HG03378 (cell line): ENCODE data around the gene BAIAP2L1.
A peak's percentile ranks its signal among the peaks of the same experiment; 100 is the strongest.

ENCODE experiments used
- ATAC-seq: cut with Tn5 transposase; IDR thresholded peaks from one replicate; pipeline ENCODE4 v1.9.1; 2021; ENCODE audit warnings: mild to moderate bottlenecking, moderate library complexity; ENCODE audit not compliant: unreplicated experiment

Gene BAIAP2L1

DNA sequence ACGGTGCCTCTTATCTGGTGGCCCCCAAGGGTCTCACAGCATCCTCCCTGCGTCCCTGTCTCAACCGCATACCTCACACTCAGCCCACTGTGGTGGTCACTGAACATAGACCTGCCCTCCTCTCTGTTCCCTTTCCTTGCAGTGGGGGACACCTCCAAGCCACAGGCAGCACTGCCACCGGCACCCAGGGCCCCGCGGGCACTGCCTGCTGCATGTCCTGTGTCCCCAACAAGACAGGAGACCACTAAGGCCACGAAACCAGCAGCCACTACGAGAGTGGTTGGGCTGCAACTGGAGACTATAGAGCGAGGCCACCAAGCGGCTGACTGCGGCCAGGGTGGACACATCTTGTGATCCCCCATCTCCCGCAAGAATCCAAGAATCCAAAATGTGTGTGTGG is 104.1 kb downstream of the BAIAP2L1 start:
- no peak for ATAC-seq

DNA sequence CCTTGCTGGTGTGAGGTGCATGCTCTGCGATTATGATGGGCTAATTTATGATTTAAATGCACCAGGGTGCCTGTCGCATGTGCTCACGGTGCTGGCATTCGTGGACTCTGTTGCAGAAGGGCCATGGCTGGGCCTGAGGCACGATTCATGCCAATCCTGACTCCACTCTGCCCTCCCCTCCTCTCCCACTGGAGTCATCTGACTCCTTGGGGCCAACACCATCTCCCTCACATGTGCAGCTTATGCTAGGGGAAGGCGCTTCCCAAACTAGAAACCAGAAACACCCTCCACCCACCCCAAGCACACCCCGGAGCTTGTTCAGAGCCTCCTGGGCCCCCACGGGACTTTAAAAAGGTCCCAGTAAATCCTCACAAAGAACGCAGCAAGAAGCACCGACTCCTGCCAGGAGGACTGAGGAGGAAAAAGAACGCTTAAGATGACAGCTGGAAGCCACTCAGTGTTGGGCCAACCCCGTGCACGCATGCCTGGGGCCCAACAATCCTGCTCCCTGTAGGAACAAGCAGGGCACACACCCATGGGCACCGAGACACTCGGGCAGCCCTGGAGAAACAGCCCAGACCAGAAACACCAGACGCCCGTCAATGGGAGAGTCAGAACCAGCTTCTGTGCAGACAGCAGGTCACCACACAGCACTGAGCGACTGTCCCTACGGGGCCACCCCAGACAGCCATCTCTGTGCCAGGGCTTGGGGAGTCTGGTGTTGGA is 105.3 kb downstream of the BAIAP2L1 start:
- ATAC-seq, result no peak

DNA sequence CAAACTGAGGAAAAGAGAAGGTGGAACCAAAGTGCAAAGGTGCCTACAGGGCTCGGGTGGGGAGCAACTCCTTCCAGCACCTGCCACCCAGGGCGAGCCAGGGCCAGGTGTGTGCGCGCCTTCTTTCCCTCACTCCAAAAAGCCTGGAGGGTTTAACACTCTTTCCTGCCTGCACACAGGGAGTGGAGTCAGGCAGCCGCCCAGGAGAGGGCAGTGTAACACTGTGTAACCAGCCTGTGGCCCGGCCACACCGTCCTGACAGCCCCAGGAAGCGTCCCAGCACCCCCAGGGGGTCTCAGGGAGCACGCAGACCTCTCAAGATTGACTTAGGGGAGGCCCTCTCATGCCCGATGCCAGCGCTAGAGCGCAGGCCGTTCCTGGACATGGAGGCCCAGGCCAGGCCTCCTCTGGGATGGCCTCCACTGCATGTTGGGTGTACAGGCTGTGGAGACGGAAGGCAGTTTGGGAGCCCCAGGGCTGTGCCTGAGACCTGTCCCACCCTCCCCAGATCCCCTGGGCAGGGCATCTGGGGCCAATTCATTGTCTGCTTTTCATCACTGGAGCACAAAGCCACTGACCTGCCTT is 106.0 kb downstream of the BAIAP2L1 start:
- ATAC-seq, result peak; percentile 44

DNA sequence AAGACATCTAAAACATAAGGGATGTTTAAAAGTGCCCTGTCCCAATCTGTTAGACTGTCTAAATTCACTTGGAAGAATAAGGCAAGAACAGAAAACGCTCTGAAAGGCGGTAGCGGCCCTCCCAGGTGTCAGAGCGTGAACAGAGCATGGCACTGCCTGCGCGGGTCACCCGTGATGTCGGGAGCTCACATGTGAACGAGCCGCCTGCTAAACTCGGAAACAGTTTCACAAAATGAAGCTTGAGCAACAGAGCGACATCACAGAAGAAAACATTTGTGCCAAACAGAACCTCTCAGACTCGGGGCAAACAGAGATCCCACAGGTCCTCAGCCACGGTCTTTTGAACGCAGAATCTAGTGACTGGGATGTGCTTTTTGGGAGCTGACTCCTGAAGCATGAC is 106.6 kb downstream of the BAIAP2L1 start:
- ATAC-seq, result no peak

- ATAC-seq, result no peak
Observed at GRCh38 chr7:98293746-98294145, 107.1 kb downstream of the BAIAP2L1 start.

- ATAC-seq, result no peak
Observed at GRCh38 chr7:98293265-98293664, 107.6 kb downstream of the BAIAP2L1 start.

- no peak for ATAC-seq
Observed at GRCh38 chr7:98291717-98292116, 109.2 kb downstream of the BAIAP2L1 start.

DNA sequence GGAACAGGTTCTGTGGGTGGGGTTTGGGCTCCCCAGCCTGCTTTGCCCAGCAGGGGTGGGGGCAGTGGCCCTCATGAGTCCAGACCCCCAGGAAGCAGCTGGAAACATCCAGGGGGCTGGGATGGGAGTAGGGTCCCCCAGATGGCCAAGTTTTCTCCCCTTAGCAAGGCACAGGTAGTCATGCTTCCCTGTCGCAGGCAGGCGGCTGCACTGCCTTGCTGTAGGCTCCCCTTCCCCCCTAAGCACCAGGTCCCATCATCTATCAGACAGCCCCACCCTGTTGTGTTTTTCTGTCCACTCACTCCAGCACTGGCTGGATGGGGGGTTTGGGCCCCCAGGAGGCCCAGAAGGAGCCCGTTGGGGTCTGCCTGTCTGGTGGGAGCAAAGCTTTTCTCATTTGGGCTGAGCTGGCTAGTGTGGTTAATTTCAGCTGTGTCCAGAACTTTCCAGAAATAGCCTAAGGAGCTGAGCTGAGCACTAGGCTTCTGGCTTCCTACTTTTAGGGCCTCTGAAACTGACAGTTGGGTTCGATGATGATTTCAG is 111.5 kb downstream of the BAIAP2L1 start:
- ATAC-seq, result no peak

- ATAC-seq, result no peak
Observed at GRCh38 chr7:98288064-98288823, 112.6 kb downstream of the BAIAP2L1 start.

DNA sequence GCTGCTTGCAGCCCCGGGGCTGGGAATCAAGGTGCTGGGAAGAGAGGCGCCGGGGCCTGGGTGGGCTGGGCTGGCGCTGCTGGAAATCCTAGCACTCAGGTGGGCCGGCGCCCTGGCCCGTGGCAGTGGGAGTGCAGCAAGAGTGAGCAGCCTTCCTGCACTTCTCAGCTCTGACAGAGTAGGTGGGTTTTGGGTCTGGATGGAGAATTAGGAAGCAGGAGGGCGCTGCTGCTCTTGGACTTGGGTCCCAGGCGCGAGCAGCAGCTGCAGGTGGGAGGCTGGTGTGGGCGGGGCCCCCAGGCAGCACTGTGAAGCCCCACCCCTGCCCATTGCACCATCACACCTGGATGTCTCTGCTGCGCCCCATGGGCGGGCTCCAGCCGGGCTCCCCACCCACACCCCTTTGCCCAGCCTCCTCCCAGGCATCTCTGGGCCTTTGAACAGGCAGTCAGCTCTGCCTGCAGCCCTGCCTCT is 113.4 kb downstream of the BAIAP2L1 start:
- no peak for ATAC-seq

DNA sequence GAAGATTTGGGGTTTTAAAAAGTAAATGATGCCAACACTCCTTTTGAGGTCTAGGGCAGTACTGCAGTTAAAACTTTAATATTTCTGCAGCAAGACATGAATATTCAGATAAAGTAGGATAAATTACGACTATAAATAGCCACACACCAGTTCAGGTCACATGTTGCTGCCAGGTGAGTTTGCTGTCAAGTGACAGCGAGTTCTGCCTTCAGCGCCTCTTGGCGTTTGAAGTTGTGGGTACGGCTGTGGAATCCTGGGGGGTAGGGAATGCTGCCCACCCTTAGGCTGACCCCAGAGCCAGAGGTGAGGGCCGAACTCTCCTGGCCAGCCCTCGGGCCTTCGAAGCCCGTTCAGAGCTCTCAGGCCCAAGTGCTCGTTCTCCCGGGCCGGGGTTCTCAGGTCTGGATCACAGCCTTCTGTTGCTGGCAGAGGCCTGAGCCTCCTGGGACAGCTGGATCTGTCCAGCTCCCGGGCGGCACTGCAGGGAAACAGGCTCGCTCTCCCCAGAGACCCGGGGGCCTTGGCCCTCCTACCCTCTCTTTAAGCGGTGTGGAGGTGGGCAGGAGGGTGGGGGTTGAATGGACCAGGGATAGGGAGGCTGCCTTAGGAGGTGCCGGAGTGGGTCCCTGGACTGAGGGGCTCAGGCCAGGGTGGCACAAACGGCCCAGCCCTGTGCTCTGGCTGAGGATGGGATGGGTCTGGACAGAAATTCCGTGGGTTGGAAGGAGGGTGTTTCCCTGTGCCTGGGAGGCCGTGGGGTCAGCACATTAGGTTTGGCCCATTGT is 114.0 kb downstream of the BAIAP2L1 start:
- no peak for ATAC-seq

DNA sequence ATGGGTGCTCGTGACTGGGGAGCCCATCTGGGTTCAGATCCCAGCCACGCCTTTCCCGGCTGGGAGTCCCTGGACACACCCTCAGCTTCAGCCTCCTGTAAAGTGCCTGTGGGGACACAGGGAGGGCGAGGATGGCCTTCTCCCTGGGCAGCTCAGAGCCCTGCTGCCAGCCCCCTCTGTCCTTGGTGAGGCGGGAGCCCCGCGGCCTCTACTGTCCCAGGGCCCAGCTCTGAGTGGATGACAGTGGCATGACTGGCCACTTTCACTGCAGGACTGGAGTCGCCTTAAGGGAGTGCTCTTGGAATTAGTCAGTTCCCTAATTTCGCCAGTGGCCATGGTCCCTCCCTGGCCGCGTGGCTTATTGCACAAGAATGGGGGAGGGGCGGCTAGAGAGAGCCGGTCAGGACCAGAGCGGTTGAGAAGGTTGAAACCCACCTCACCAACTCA is 114.8 kb downstream of the BAIAP2L1 start:
- ATAC-seq, result no peak

- ATAC-seq, result no peak
Observed at GRCh38 chr7:98285157-98286092, 115.5 kb downstream of the BAIAP2L1 start.

GRCh38 chr7:98284335-98285036 is 116.4 kb downstream of the BAIAP2L1 start:
- ATAC-seq, result no peak

- ATAC-seq, result no peak
Observed at GRCh38 chr7:98283887-98284222, 117.0 kb downstream of the BAIAP2L1 start.

GRCh38 chr7:98283127-98283886 is 117.6 kb downstream of the BAIAP2L1 start:
- ATAC-seq, result no peak

- no peak for ATAC-seq
Observed at GRCh38 chr7:98282703-98283102, 118.2 kb downstream of the BAIAP2L1 start.
